HEK293 (cell line): ENCODE measurements around the gene INSYN2B.

ENCODE experiments used
- CTCF ChIP-seq: fragments of 450-650 bp; formaldehyde crosslinking; IDR thresholded peaks from 2 replicates; pipeline ENCODE4 v1.5.1; 2016; ENCODE audit warnings: missing biosample characterization, missing genetic modification characterization
- SALL2 ChIP-seq: fragments of 450-650 bp; formaldehyde crosslinking; IDR thresholded peaks from 2 replicates; pipeline ENCODE4 v1.5.0; 2017; ENCODE audit warnings: missing biosample characterization, mild to moderate bottlenecking, missing genetic modification characterization, borderline replicate concordance
- SP2 ChIP-seq: fragments of 450-650 bp; formaldehyde crosslinking; IDR thresholded peaks from 2 replicates; pipeline ENCODE4 v1.5.1; 2016; ENCODE audit warnings: missing biosample characterization, missing genetic modification characterization
- ZNF214 ChIP-seq: fragments of 450-650 bp; formaldehyde crosslinking; IDR thresholded peaks from 2 replicates; pipeline ENCODE4 v1.5.1; 2017; ENCODE audit warnings: missing biosample characterization, mild to moderate bottlenecking, missing genetic modification characterization, borderline replicate concordance
- ZNF558 ChIP-seq: fragments of 450-650 bp; formaldehyde crosslinking; IDR thresholded peaks from 2 replicates; pipeline ENCODE4 v1.5.1; 2016; ENCODE audit warnings: missing biosample characterization, missing genetic modification characterization

- TF ChIP-seq SP2 (tag by site-specific recombination) (no peak), ZNF558 (tag by site-specific recombination) (no peak), CTCF (no peak), ZNF214 (tag by site-specific recombination) (no peak), SALL2 (no peak)
Observed at GRCh38 chr5:169917500-169917899, 62.8 kb downstream of the INSYN2B start.
